Dedifferentiated amniotic fluid mesenchymal stem cell (primary cell): Measurements from ENCODE around the gene TULP1.
A peak's percentile ranks its signal among the peaks of the same experiment; 100 is the strongest.
"Not testable (repeated sequence)": the region's sequence is repeated elsewhere in the genome, so short reads cannot be mapped to it uniquely, and the experiment has no call there.

Source experiments
- DNase-seq: peaks from one replicate; pipeline ENCODE4 v3.0.0-alpha.2; 2016; ENCODE audit errors: extremely low spot score

The TULP1 gene

DNA sequence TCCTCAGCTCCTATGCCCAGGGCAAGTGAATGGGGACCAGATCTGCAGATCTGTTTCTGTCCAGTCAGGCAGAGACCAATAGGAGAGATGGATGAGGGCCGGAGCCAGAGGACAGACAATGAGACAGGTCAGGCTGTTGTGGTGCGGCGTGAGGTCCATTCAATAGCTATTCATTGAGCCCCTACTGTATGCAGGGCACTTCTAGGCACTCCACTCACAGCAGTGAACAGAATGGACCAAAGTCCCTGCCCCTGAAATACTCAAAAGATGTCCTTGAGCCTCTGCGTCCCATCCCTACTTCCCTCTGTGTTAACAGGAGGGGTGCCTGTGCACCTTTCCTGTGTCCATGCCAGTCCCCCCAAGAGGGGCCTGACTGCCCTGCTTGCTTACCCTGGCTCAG lies 8.5 kb upstream of the TULP1 start:
- no peak for DNase-seq

DNA sequence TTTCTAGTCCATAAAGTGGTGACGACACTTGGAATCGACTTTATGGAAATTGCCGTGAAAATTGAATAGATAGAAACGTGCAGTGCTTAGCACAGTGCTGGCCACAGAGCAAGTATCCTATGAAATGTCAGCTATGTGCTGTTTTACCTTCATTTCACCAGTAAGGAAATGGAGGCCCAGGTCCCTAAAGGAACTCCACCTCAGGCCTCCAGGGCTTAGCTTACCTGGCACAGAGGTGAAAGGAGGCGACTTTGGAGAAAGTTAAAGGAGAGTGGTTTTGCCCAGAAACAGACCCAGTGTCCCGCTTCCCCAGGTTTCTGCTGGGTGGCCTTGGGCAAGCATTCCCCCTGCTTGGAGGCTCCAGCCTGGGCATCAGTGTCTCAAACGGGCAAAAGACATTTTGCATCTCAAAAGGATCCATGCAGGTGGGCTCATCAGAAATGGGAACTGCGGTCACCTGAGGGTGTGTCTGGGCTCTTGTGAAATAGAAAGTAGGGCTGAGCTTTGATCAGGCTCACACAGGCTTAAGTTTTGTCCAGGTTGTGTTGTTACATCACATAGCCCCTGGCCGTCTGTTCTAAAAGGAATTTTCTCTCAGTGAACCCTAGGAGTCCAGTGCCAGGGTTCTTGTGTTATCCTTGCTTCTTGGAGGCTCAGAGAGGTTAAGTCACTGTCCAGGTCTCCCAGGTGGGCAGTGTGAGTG lies 6.8 kb upstream of the TULP1 start:
- no peak for DNase-seq

DNA sequence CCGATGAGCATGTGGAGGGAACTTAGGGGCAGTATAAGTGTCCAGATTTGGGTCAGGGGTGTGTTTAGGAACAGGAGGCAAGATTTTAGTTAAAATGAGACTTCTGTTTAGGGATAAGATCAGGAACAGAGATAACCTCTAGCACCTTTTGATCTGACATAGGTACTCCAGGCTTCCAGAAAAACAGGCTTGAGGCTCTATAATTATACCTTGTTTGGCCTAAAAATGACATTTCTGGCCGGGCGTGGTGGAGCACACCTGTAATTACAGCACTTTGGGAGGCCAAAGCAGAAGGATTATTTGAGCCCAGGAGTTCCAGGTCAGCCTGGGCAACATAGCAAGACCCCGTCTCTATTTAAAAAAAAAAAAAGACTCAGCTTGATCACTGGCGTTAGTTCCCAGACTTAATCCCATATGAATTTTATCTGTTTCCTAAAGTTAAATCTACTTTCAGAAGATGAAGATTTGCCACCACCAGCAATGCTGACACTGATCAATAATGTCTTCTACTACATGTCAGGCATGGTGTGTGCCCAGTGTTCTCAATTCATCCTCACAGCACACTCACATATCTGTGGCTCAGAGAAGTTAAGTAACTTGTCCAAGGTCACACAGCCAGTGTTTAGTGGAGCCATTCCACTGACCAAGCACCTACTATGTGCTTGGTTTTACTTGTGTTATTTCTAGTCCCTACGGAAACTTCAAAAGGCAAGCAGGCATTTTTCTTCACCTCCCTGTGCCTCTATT lies 6.0 kb upstream of the TULP1 start:
- no peak for DNase-seq

DNA sequence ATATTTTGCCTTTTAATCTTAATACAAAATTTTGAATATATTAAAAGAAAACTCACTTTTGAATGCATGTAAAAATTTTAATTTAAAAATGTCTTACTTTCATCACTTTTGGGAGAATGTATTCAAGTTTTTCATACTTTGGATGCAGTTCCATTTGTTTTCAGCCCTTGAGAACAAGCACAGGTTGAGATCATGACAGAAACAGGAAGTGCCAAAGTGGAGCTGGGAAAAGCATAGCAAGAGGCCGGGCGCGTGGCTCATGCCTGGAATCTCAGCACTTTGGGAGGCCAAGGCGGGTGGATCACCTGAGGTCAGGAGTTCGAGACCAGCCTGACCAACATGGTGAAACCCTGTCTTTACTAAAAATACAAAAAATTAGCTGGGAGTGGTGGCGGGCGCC lies 5.3 kb upstream of the TULP1 start:
- not testable (repeated sequence) for DNase-seq

DNA sequence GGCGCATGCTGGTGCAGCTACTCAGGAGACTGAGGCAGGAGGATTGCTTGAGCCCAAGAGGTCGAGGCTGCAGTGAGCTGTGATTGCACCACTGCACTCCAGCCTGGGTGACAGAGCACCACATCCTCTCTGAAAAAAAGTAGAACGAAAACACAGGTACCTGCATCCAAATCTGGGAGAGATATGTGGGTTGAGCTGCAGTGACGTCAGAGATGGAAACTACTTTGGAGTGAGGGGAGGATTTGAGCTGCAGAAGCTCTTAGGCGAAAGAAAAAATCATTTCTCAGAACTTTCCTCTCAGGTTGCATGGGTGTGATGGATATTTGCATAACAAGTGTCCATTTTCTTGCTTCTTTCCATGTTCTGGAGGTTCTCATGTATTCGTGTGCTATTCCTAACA lies 4.0 kb upstream of the TULP1 start:
- no peak for DNase-seq

DNA sequence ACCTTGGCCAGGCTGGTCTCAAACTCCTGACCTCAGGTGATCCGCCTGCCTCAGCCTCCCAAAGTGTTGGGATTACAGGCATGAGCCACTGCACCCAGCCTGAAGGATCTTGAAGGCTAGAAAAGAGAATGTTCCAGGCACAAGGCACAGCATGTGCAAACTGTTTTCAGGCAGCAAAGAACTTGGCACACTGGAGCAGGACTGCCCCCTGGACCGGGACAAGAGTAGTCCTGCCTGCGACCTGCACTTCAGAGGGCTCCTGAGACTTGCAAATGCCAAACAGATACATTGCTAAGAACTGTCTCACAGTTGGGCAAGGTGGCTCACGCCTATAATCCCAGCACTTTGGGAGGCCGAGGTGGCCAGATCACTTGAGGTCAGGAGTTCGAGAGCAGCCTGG lies 3.2 kb upstream of the TULP1 start:
- DNase-seq, result not testable (repeated sequence)

DNA sequence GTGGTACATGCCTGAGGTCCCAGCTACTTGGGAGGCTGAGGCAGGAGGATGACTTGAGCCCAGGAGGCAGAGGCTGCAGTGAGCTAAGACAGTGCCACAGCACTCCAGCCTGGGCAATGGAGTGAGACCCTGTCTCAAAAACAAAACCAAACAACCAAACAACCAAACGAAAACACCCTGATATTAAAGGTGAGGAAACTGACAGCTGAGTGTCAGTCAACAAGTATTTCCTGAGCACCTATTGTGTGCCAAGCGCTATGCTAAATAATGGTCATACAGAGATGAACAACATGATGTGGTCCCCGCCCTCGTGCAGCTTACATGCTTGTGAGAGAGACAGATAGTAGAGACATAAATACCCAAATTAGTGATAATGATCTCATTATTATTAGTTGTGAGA lies 1.9 kb upstream of the TULP1 start:
- no peak for DNase-seq

DNA sequence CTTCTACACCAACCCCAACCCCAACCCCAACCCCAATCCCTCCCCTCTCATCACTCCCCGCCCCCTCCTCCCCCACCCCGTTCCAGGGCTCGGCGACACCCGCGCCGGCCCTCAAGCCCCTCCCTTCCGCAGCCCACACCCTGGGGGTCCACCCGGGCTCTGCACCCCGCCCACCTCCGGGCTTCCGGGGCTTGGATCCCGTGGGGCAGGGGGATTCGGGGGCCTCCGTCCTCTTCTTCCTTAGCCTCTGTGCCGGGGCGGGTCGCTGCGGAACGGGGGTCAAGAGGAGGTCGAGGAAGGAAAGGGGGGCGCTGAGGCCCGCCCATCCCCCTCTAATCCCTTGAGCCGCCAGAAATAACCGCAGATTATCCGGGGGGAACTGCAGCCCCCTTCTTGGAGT lies 690 bp downstream of the TULP1 start:
- DNase-seq, result no peak

DNA sequence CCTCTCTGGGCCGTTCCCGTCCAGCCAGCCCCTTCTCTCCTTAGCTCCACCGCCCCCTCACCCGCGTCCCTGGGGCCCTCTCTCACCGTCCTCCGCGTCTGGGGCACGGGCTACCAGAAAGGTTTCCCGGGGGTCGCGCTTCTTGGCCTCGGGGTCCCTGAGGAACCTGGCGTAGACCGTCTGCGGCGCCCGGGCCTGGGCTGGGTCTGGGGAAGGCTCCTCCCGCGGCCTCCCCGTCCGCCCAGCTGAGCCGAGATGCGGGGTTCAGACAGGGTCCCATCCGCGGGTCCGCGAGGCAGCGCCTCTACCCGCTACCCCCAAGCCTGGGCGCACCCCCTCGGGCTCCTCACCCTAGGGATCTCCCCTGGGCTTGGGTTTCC lies 1.1 kb downstream of the TULP1 start:
- no peak for DNase-seq

DNA sequence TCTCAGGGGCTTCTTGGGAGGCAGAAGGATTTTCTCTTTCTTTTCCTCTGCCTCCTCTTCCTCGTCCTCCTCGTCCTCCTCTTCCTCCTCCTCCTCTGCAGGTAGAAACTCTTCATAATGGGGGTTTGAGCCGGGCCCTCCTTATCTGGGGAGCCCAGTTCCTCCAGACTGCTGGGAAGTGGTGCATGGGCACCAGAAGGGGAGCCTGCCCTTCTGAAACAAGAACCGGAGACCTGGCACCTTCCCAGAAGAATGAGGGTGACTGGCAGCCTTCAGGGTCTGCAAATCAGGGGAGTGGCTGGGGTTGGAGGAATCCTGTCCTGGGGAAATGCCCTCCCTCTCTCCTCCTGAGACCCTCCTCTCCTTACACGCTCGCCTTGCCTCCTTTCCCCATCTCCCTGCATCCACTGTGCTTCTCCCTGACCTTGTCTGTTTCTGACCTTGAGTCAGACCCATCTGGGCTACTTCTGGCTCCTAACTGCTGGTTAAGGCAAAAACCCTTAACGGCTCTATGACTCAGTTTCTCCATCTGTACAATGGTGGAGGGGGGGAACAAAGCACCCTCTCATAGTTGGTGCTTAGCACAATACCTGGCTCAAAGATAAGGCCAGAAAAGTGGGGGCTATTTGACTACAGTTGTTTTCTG lies 1.7 kb downstream of the TULP1 start:
- no peak for DNase-seq

DNA sequence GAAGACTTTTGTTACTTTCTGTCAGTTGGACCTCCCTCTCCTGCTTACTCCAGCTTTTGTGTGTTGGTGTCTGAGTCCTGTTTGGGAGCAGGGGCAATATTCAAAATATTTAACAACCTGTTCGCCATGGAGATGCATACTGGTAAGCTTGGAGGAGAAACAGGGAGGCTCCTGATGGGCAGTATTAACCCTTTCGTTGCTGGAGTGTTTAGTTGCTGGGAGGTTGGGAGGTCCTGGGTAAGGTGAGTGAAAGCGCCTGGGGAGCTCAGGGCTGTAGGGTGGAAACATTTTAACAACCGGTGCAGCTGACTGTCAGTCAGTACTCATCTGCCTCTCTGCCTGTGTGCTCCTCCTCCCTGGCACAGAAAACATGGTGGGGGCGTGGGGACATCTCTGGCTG lies 4.2 kb downstream of the TULP1 start:
- no peak for DNase-seq

DNA sequence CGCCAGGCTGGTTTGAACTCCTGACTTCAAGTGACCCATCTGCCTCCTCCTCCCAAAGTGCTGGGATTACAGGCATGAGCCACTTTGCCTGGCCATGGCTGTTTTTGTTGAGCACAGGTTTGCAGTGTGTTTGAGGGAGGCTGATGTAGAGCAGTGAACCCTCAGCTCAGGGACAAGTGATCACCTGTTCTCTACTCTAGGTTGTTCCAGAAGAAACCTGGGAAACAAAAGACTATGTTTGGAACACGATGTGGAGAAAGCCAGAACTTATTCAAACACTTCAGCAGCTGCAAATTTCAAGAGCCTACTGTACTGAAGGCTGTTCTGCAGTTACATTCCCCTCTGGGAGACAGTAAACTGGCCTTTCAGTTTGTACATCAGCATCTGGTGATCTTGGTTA lies 4.7 kb downstream of the TULP1 start:
- no peak for DNase-seq

DNA sequence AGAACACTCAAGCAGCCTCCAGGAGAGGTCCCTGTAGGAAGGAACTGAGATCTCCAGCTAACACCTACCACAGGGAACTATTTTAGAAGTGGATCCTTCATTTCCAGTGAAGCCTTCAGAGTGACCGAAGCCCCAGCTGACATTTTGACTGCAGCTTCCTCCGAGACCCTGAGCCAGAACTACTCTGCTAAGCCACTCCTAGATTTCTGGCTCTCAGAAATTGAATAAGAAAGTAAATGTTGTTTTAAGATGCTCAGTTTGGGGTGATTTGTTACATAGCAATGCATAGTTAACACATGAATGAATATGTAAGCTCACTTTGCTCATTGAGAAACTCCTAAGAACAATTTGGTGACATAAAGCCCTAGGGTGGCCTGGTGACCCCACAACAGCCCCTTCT lies 5.5 kb downstream of the TULP1 start:
- no peak for DNase-seq

DNA sequence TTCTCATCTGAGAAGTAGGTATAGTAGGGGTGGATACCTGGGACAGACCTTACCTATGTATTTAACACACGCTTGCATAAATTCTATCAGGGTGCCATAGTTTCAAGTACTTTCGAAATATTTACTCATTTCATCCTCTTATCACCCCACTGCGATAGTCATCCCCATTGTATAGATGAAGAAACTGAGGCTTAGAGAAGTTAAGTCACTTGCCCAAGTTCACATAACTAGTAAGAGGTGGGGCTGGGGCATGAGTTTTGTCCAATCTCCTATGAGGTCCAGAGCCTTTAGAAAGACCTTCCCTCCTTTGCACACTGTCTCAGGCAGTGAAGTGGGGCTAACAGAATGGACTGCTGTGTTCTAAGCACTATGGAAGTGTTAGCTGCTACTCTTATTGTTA lies 6.2 kb downstream of the TULP1 start:
- DNase-seq, result no peak

DNA sequence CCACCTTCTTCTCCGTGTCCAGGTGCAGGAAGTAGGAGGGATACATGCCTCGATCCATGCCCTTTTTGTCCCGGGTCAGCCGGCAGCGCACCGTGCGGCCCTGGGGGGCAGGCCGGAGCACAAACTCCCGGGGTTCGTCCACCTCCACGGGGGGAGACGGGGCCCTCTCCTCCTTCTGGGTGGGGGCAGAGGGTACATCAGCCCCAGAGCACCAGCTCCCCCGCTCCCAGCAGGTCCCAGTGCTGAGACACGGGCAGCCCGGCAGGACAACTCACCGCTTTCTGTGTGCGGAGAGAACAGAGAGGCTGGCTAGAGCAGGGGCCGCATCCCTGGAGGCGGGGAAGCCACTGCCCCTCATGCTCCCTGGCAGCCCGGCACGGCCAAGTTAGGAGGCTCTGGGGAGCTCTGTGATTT lies 6.7 kb downstream of the TULP1 start:
- no peak for DNase-seq

DNA sequence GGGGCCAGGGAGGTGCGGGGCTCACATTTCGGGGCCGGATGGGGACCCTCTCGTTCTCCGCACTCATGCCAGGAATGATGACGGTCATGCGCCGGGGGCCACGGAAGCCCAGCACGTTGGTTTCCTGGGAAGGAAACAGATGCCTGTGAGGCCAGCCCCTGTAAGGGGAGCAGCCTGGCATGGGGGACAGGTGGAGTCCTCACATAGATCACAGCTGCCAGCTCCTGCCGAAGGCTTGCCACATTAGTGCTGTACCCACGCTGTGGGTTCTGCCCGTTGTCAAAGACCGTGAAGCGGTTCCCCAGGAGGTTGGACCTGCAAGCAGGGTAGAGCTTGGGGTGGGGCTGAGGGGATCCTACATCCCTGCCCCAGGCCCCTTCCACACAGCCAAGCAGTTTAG lies 9.2 kb downstream of the TULP1 start:
- DNase-seq, result no peak

DNA sequence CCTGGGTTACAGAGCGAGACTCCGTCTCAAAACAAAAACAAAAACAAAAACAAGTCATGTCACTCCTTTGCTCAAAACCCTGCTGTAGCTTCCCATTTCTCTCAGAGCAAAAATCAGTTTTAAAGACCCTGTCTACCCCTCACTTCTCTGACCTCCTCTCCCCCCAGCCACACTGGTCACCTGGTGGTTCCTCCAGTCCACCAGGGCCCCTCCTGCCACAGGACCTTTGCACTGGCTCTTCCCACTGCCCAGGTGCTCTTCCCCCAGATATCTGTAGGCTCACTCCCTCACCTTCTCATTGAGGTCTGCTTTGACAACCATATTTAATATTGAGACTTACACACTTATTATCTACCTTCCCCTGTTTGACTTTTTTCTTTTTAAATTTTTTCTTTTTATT lies 10.9 kb downstream of the TULP1 start:
- DNase-seq, result no peak

DNA sequence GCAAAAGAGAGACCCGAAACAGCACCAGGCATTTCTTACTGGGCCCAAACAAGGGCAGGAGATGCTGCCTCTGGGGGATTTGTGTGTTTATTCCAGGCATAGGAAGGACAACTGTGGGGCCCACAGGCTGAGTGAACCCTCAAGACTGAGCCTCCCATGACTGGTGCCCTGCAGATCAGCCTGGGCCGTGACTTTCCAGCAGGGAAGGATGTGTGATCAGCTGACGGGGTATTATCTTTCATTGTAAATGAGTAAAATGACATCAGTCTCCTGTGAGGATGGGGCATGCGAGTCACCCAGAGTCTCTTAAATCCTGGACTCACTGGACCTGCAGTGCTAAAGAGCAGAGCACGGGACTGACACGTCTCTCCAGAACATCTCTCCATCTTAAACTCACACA lies 11.9 kb downstream of the TULP1 start:
- DNase-seq, result peak; percentile 60

DNA sequence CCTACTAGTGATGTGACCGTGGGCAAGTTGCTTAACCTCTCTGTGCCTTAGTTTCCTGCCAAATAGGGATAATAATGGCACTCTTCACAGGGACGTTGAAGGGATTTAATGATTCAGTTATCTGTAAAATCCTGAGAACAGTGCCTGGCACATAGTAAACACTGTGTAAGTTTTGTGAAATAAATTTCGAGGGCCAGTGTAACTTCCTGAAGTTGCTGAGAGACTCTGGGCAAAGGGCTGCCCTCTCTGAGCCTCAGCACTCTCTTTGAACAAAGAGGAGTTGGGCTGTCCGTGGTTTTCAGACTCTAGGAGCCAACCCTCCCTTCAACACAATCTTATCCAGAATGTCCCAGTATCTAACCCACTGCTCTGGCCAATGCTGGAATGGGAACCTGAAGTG lies 13.3 kb downstream of the TULP1 start:
- no peak for DNase-seq

DNA sequence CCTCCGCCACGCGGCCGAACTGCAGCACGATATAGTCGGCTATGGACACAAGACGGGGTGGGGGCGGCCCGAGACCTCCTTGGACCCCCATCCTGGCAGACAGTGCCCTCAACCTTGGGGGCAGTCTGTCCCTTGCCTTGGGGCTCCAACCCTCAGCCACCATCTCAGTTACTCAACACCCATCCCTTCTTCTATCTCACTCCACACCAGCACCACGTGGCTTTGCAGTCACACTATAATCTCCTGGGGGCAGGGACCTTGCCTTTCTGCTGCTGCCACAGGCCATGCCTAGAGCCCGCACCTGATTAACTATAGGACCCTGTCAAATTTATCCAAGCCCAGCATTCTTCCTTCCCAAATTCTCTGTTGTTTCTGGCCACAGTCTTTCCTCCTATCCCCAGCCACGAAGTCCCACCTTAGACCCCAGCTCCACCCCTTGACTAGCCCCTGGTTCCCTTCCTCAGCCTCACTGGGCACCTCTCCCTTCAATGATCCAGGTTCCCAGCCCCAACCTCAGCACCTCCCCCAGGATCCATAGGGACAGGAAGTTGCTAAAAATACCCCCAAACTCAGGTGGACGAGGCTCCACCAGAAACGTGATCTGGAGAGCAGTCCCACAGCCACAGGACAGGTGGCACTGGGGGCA lies 14.2 kb downstream of the TULP1 start:
- DNase-seq, result no peak

DNA sequence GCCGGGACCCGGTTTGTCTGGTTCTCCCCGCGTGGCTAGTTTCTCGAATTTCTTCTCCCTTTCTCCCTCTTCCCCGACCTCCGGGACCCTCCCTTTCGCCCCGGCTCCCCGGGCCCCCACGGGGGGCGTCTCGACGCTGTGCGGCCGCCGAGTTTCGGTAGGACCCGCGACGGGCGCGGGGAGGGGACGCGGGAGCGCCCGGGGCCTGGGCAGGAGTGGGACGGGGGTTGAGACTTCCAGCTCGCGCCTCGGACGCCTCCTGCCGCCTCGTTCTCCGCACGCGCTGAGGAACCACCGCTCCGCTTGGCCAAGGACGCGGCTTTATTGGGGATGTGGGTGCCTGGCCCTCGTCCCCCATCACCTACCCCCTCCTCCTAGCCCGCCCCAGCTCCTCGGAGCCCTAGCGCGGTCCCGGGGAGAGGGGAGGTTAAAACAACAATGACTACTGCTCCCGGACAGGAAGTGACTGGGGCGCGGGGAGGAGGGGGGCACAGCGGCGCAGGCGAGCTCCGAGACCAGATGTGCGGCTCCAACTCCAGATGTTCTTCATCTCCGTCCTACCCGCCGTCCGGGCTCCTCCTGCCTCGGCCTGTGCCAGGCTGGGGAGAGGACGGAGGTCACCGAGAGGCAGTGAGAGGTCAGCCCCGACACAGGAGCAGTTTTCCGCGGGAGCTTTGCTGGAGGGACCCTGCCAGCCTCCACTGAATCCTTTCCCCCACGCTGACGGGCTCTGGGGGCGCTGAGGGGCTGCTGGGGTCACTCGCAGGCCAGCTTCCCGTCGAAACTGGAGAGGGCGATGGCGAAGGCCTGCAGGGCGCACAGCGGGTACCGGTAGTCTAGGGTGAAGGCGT lies 14.9 kb downstream of the TULP1 start:
- peak; percentile 57 for DNase-seq
